CD8-positive, alpha-beta memory T cell (primary cell): Measurements from ENCODE around the gene TULP4. TPM values are rescaled to one million over a fixed set of nuclear protein-coding genes. Genes with fewer than 3 reads are reported as not detected.

Experiments used
- CTCF ChIA-PET: fragments of 350-600 bp; sonication (Branson Sonifier 250); formaldehyde crosslinking; loops from one replicate; lab custom pipeline; 2021; ENCODE audit warnings: antibody characterized with exemption; lab: Charles Lee
- POLR2A ChIA-PET: fragments of 350-600 bp; sonication (Branson Sonifier 250); formaldehyde crosslinking; loops from one replicate; lab custom pipeline; 2021; ENCODE audit warnings: antibody characterized with exemption; lab: Charles Lee
- DNase-seq, 5 donors: peaks; one replicate each; pipeline versions ENCODE4 v3.0.0 to v3.0.0-alpha.2; 2020 to 2022; ENCODE audit warnings: mixed read lengths in 1 of 5
- H3K27ac ChIP-seq: one replicate; pipeline ENCODE4 v1.7.0; 2013; ENCODE audit warnings: low read depth, mild to moderate bottlenecking, low read length, moderate library complexity
- H3K27me3 ChIP-seq: 2 replicates; pipeline ENCODE4 v1.7.0; 2013; ENCODE audit warnings: low read length, mild to moderate bottlenecking; ENCODE audit not compliant: insufficient read depth, poor library complexity, severe bottlenecking
- H3K36me3 ChIP-seq: 2 replicates; pipeline ENCODE4 v1.7.0; 2013; ENCODE audit warnings: mild to moderate bottlenecking, low read length, moderate library complexity; ENCODE audit not compliant: insufficient read depth
- H3K4me1 ChIP-seq: 2 replicates; pipeline ENCODE4 v1.7.0; 2013; ENCODE audit warnings: mild to moderate bottlenecking, low read length, moderate library complexity; ENCODE audit not compliant: insufficient read depth
- H3K4me3 ChIP-seq: 2 replicates; pipeline ENCODE4 v1.7.0; 2013; ENCODE audit warnings: mild to moderate bottlenecking, low read length
- H3K9me3 ChIP-seq: 2 replicates; pipeline ENCODE4 v1.7.0; 2013; ENCODE audit warnings: mild to moderate bottlenecking, low read length
- H3K27ac Mint-ChIP-seq, 8 donors: one replicate each; pipeline ENCODE4 v1.8.0; 2020 to 2021; ENCODE audit warnings: mixed read lengths in 8 of 8, mild to moderate bottlenecking in 6 of 8, inconsistent platforms in 3 of 8, moderate library complexity in 3 of 8
- H3K27me3 Mint-ChIP-seq, 2 donors: one replicate each; pipeline ENCODE4 v1.8.0; 2020 to 2021; ENCODE audit warnings: mixed read lengths in 2 of 2, mild to moderate bottlenecking in 1 of 2, moderate library complexity in 1 of 2
- H3K36me3 Mint-ChIP-seq, 3 donors: one replicate each; pipeline ENCODE4 v1.8.0; 2020 to 2021; ENCODE audit warnings: mixed read lengths in 3 of 3, inconsistent platforms in 1 of 3, mild to moderate bottlenecking in 1 of 3
- H3K4me1 Mint-ChIP-seq, 3 donors: one replicate each; pipeline ENCODE4 v1.8.0; 2020 to 2021; ENCODE audit warnings: mixed read lengths in 3 of 3, inconsistent platforms in 1 of 3, mild to moderate bottlenecking in 1 of 3
- H3K4me3 Mint-ChIP-seq, 7 donors: one replicate each; pipeline ENCODE4 v1.8.0; 2020 to 2021; ENCODE audit warnings: mixed read lengths in 7 of 7, mild to moderate bottlenecking in 6 of 7, moderate library complexity in 4 of 7, inconsistent platforms in 2 of 7
- H3K9me3 Mint-ChIP-seq, 5 donors: one replicate each; pipeline ENCODE4 v1.8.0; 2020 to 2022; ENCODE audit warnings: mixed read lengths in 5 of 5, mild to moderate bottlenecking in 3 of 5, moderate library complexity in 2 of 5, inconsistent platforms in 1 of 5
- polyA plus RNA-seq: library from polyadenylated mRNA; unstranded; fragments of 300-500 nt; fragmentation: Illumina TruSeq; gene quantifications from one replicate; pipeline ENCODE4 v1.2.3, GENCODE V29; 2021
- total RNA-seq, 2 experiments: library from RNA; stranded (reverse); gene quantifications; one replicate each; pipeline ENCODE4 v1.2.3, GENCODE V29; 2021

The TULP4 gene
- total and polyA plus RNA-seq, 3 experiments from 2014 or later = 26.9 to 50.1 (median 32.1) TPM

DNA sequence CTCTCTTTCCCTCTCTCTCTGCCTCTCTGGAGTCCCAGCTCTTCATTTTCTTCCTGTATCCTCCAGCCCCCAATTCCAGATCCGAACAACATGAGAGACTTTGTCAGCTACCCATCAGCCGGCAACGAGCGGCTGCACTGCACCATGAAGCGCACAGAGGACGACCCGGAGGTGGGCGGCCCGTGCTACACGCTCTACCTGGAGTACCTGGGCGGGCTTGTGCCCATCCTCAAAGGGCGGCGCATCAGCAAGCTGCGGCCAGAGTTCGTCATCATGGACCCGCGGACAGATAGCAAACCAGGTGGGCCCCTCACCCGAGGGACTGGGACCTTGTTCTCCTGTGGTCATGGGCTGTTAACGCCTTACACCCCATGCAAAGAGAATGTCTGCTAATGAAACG lies 168.7 kb downstream of the TULP4 start:
- POLR2A ChIA-PET = no interaction called here
- H3K27ac Mint-ChIP-seq = peak overlapping the region in 1 of 8 donors; percentile 63
- no peaks in the 10 kb centered on the region for H3K4me1 ChIP-seq
- CTCF ChIA-PET = no interaction called here
- H3K36me3 Mint-ChIP-seq = peaks cover 31 to 78% (median 38%) of the 10 kb centered on the region in 3 donors
- H3K9me3 ChIP-seq = no peaks in the 10 kb centered on the region
- H3K27me3 ChIP-seq = no peaks in the 10 kb centered on the region
- no peak overlapping the region for H3K4me3 ChIP-seq
- no peaks in the 10 kb centered on the region for H3K27me3 Mint-ChIP-seq
- no peak overlapping the region for H3K27ac ChIP-seq
- peaks cover 14% of the 10 kb centered on the region for H3K36me3 ChIP-seq
- no peaks in the 10 kb centered on the region for H3K4me1 Mint-ChIP-seq
- H3K9me3 Mint-ChIP-seq = no peaks in the 10 kb centered on the region
- no peak overlapping the region for H3K4me3 Mint-ChIP-seq
- DNase-seq = no peak

DNA sequence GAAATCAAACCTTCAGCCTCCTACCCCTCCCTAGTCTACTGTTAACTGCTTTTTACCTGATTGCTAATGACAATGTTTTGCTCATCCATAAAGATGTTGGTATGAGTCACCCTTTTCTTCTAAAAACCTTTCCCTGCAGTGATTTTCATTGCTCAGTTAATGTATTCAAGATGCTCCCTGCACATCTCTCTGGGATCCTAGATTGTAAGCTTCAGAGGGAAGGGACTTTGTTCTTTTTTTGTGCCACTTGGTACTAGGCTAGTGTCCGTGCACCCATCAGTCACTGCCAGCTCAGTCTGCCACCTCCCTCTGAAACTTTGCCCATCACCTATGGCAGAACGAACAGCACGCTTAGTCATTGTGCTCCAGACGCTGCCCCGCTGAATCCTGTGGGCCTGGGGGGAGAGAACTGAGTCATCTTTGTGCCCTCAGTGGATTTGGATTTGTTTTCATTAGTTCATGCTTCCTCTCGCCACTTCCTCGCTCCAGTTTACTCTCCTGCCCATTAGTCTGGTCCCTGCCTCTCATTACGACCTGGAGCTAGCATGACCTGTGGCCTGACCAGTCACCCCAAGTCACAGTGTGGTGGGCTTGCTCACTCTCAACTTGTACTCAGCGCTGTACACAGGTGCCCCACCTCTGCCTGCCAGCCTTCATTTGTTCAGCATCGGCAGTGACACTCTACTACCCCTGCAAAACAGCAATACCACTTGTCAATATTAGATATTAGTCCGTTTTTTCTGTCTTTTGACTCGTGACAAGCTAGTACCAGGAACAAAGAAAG lies 169.6 kb downstream of the TULP4 start:
- POLR2A ChIA-PET = no interaction called here

DNA sequence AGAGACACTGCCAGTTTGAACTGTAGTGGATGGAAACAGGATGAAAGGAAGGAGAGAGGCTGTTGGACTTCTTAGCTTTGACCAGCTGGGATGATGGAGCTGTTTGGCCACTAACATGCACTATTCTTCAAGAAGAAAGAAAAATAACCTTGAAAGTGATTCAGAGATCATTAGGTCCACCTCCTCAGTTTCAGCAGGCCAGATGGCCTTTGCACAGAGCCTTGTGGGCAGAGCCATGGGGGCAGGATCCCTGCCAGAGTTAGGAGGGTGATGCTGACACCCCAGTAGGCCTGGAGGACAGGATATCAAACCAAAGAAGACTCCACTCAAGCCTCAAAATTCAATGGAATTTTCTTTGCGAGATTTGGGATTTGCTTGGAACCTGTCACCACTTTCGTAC lies 173.2 kb downstream of the TULP4 start:
- H3K9me3 ChIP-seq = no peaks in the 10 kb centered on the region
- Mint-ChIP-seq H3K4me3 (no peak overlapping the region), H3K9me3 (no peaks in the 10 kb centered on the region), H3K27me3 (no peaks in the 10 kb centered on the region), H3K36me3 (peaks cover 16 to 52% (median 29%) of the 10 kb centered on the region in 3 donors), H3K27ac (peak overlapping the region in 1 of 8 donors; percentile 19), H3K4me1 (no peaks in the 10 kb centered on the region)
- ChIA-PET CTCF (no interaction called here), POLR2A (no interaction called here)
- no peaks in the 10 kb centered on the region for H3K27me3 ChIP-seq
- no peak overlapping the region for H3K4me3 ChIP-seq
- no peak overlapping the region for H3K27ac ChIP-seq
- DNase-seq = no peak
- peaks cover 7% of the 10 kb centered on the region for H3K36me3 ChIP-seq
- no peaks in the 10 kb centered on the region for H3K4me1 ChIP-seq

More for the DNA sequence above, 169.6 kb downstream of the TULP4 start:
- Histone ChIP-seq H3K27ac (no peak overlapping the region), H3K27me3 (no peaks in the 10 kb centered on the region), H3K36me3 (peaks cover 14% of the 10 kb centered on the region), H3K4me3 (no peak overlapping the region), H3K4me1 (no peaks in the 10 kb centered on the region), H3K9me3 (no peaks in the 10 kb centered on the region)
- no peak for DNase-seq
- no peaks in the 10 kb centered on the region for H3K27me3 Mint-ChIP-seq
- H3K27ac Mint-ChIP-seq = no peak overlapping the region
- no peaks in the 10 kb centered on the region for H3K9me3 Mint-ChIP-seq
- H3K4me1 Mint-ChIP-seq = no peaks in the 10 kb centered on the region
- peaks cover 28 to 72% (median 30%) of the 10 kb centered on the region in 3 donors for H3K36me3 Mint-ChIP-seq
- no peak overlapping the region for H3K4me3 Mint-ChIP-seq
- CTCF ChIA-PET = interaction anchor here (0.8 to 1.4 kb wide), 2 partner anchors 37 to 151 kb away, joined by 3 read pairs; no protein-coding TSS in a partner anchor

DNA sequence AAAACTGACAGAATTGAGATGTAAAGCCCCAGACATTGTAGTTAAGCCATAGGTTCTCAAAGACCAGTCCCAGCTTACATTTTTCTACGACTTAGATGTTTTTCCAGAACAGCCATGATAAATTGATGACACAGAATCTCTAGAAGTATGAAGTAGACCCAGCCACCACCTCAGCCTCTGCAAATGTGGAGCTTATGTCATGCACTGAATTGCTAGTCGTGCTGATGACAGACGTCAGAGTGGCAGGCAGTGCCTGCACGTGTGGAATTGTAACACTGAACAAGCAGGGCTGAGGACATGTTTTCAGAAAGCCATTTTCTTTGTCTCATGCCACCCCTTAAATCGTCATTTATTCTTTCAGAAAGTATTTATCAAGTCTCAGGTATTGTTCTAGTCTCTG lies 175.2 kb downstream of the TULP4 start:
- peak overlapping the region in 1 of 8 donors; percentile 55 for H3K27ac Mint-ChIP-seq
- peaks cover 5% of the 10 kb centered on the region for H3K36me3 ChIP-seq
- no peak overlapping the region for H3K4me3 Mint-ChIP-seq
- ChIA-PET POLR2A (no interaction called here), CTCF (no interaction called here)
- no peaks in the 10 kb centered on the region for H3K9me3 ChIP-seq
- H3K36me3 Mint-ChIP-seq = peaks cover 5 to 42% (median 23%) of the 10 kb centered on the region in 3 donors
- no peaks in the 10 kb centered on the region for H3K27me3 Mint-ChIP-seq
- no peaks in the 10 kb centered on the region for H3K4me1 ChIP-seq
- DNase-seq = no peak
- H3K27me3 ChIP-seq = no peaks in the 10 kb centered on the region
- H3K4me3 ChIP-seq = no peak overlapping the region
- no peak overlapping the region for H3K27ac ChIP-seq
- no peaks in the 10 kb centered on the region for H3K9me3 Mint-ChIP-seq
- H3K4me1 Mint-ChIP-seq = no peaks in the 10 kb centered on the region

DNA sequence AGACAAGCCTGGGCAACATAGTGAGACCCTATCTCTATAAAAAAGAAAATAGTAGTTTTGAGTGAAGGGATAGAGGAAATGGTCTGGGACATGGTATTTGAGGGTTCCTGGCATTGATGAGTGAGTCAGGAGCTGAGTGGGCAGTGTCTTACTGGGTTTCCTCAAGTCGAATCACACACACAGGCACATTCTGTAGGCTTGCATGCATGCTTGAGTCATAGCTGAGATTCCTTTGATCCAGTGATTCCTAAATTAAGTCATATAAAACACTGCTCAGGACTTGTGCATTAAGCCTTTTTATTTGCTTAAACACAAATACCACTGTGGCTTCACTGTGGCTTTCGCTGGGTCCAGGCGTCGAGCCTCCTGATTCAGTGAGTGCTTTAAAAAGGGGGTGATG lies 175.8 kb downstream of the TULP4 start:
- ChIA-PET CTCF (no interaction called here), POLR2A (no interaction called here)
- no peaks in the 10 kb centered on the region for H3K27me3 Mint-ChIP-seq
- no peaks in the 10 kb centered on the region for H3K9me3 Mint-ChIP-seq
- H3K27ac Mint-ChIP-seq = peak overlapping the region in 1 of 8 donors; percentile 73
- Histone ChIP-seq H3K36me3 (peaks cover 5% of the 10 kb centered on the region), H3K9me3 (no peaks in the 10 kb centered on the region), H3K27me3 (no peaks in the 10 kb centered on the region), H3K4me3 (no peak overlapping the region), H3K4me1 (no peaks in the 10 kb centered on the region), H3K27ac (no peak overlapping the region)
- DNase-seq = no peak
- H3K4me1 Mint-ChIP-seq = no peaks in the 10 kb centered on the region
- H3K4me3 Mint-ChIP-seq = no peak overlapping the region
- H3K36me3 Mint-ChIP-seq = peaks cover 6 to 45% (median 25%) of the 10 kb centered on the region in 3 donors

DNA sequence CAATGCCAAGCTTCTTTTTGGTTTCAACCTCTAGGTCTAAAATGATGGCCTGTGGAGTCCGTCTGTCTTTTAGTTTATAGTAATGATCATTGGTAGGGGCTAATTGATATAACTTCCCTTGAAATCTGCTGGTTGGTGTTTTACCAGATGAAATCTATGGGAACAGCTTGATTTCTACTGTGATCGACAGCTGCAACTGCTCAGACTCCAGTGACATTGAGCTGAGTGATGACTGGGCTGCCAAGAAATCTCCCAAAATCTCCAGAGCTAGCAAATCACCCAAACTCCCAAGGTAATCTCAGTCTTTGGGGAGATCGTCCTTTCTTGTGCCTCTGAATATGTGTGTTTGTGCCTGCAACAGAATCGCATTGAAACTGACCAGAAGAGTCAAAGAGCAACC lies 177.2 kb downstream of the TULP4 start:
- ChIA-PET CTCF (no interaction called here), POLR2A (no interaction called here)
- no peaks in the 10 kb centered on the region for H3K4me1 ChIP-seq

DNA sequence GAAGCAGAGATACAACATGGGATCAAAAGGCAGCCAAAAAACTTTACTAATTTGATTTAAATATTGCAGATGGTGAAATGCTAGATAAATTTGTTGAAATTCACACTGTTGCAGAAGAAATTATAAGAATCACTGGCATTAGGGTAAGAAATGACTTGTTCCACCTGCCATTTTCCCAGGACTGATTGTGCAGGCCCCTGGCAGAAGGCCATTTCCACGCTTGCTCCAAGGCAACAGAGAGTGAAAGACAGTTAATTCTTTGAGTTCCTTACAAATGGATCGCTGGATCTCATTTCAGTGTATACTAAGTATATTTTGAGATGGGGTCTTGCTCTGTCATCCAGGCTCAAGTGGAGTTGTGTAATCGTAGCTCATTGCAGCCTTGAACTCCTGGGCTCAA lies 180.6 kb downstream of the TULP4 start:
- Mint-ChIP-seq H3K4me1 (no peaks in the 10 kb centered on the region), H3K4me3 (no peak overlapping the region), H3K36me3 (peaks cover 10 to 55% (median 22%) of the 10 kb centered on the region in 3 donors), H3K27me3 (no peaks in the 10 kb centered on the region), H3K9me3 (no peaks in the 10 kb centered on the region), H3K27ac (peak overlapping the region in 1 of 8 donors; percentile 47)
- Histone ChIP-seq H3K27me3 (no peaks in the 10 kb centered on the region), H3K36me3 (no peaks in the 10 kb centered on the region), H3K4me3 (no peak overlapping the region), H3K27ac (no peak overlapping the region), H3K4me1 (no peaks in the 10 kb centered on the region), H3K9me3 (no peaks in the 10 kb centered on the region)
- POLR2A ChIA-PET = no interaction called here
- DNase-seq = no peak
- CTCF ChIA-PET = no interaction called here

More for the DNA sequence above, 177.2 kb downstream of the TULP4 start:
- Mint-ChIP-seq H3K9me3 (no peaks in the 10 kb centered on the region), H3K27ac (peak overlapping the region in 1 of 8 donors; percentile 70), H3K36me3 (peaks cover 10 to 50% (median 24%) of the 10 kb centered on the region in 3 donors), H3K4me1 (no peaks in the 10 kb centered on the region), H3K27me3 (no peaks in the 10 kb centered on the region), H3K4me3 (no peak overlapping the region)
- Histone ChIP-seq H3K4me3 (no peak overlapping the region), H3K27me3 (no peaks in the 10 kb centered on the region), H3K36me3 (peaks cover 5% of the 10 kb centered on the region), H3K27ac (no peak overlapping the region), H3K9me3 (no peaks in the 10 kb centered on the region)
- DNase-seq = no peak

DNA sequence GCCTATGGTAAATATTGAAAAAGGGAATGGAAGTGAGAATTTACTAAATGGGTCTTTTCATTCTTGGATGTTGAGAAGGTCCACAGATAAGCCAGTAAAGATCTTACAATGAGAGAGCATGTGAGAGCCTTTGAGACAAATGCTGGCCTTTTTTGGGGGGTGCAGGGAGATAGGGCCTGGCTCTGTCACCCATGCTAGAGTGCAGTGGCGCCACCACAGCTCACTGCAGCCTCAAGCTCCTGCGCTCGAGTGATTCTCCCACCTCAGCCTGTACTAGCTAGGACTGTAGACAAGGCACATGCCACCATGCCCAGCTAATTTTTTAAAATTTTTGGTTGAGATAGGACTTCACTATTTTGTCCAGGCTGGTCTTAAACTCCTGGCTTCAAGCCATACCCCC lies 184.4 kb downstream of the TULP4 start:
- Histone ChIP-seq H3K4me3 (no peak overlapping the region), H3K27ac (no peak overlapping the region), H3K36me3 (peaks cover 8% of the 10 kb centered on the region), H3K27me3 (no peaks in the 10 kb centered on the region), H3K4me1 (no peaks in the 10 kb centered on the region), H3K9me3 (no peaks in the 10 kb centered on the region)
- H3K36me3 Mint-ChIP-seq = peaks cover 13 to 78% (median 28%) of the 10 kb centered on the region in 3 donors
- H3K4me3 Mint-ChIP-seq = no peak overlapping the region
- ChIA-PET CTCF (interaction anchor here (1.9 kb wide), 1 partner anchor 276 kb away, joined by 9 read pairs; no protein-coding TSS in a partner anchor), POLR2A (no interaction called here)
- H3K27ac Mint-ChIP-seq = no peak overlapping the region
- no peak for DNase-seq
- no peaks in the 10 kb centered on the region for H3K27me3 Mint-ChIP-seq
- H3K4me1 Mint-ChIP-seq = no peaks in the 10 kb centered on the region
- no peaks in the 10 kb centered on the region for H3K9me3 Mint-ChIP-seq
